Left lobe of liver (tissue), 2 donors: Measurements from ENCODE around the gene ENTPD6. TPM values are rescaled to one million over a fixed set of nuclear protein-coding genes. Genes with fewer than 3 reads are reported as not detected.
"Not testable (repeated sequence)": the region's sequence is repeated elsewhere in the genome, so short reads cannot be mapped to it uniquely, and the experiment has no call there.

Source experiments
- ATAC-seq: fragments of 200-7000 bp; cut with Tn5 transposase; one replicate; pipeline ENCODE4 v1.9.1; 2020; ENCODE audit warnings: mild to moderate bottlenecking, moderate library complexity
- DNase-seq: peaks from one replicate; pipeline ENCODE4 v3.0.0-alpha.2; 2020; ENCODE audit warnings: low spot score
- total RNA-seq: library from RNA; stranded (reverse); gene quantifications from one replicate; pipeline ENCODE4 v1.2.1, GENCODE V29; 2021
- donor health status: DM: no; HTN: no; CAD: no; lungs with moderate emphysema.
- donor health status: DM: no; HTN: yes; CAD: no.

ENTPD6 gene
- total RNA-seq, 1 donor from 2014 or later: 33.4 TPM

GRCh38 chr20:25239387-25240370 lies 44.2 kb downstream of the ENTPD6 start:
- DNase-seq: no peak
- ATAC-seq: no peak

GRCh38 chr20:25240851-25241658 lies 45.5 kb downstream of the ENTPD6 start:
- DNase-seq, ATAC-seq: not testable (repeated sequence)

- DNase-seq, ATAC-seq: not testable (repeated sequence)
Observed at GRCh38 chr20:25241659-25241955, 46.1 kb downstream of the ENTPD6 start.

- ATAC-seq: no peak
- no peak for DNase-seq
Observed at GRCh38 chr20:25242231-25242630, 46.7 kb downstream of the ENTPD6 start.

- ATAC-seq (no peak), DNase-seq (no peak)
Observed at GRCh38 chr20:25243416-25243979, 48.0 kb downstream of the ENTPD6 start.

- no peak for ATAC-seq
- DNase-seq: no peak
Observed at GRCh38 chr20:25244976-25245375, 49.5 kb downstream of the ENTPD6 start.

- ATAC-seq (no peak), DNase-seq (no peak)
Observed at GRCh38 chr20:25245461-25245860, 49.9 kb downstream of the ENTPD6 start.

- DNase-seq (no peak), ATAC-seq (no peak)
Observed at GRCh38 chr20:25246182-25246999, 50.9 kb downstream of the ENTPD6 start.

- DNase-seq (peak; percentile 74), ATAC-seq (peak; percentile 77)
Observed at GRCh38 chr20:25247000-25247517, 51.5 kb downstream of the ENTPD6 start.

- DNase-seq: no peak
Observed at GRCh38 chr20:25247518-25247955, 52.0 kb downstream of the ENTPD6 start.

GRCh38 chr20:25247956-25248785 lies 52.7 kb downstream of the ENTPD6 start, which contains the start of gene PYGB:
Gene PYGB (plus strand): TSS chr20:25248085. CDS start chr20:25248179, 94 bp downstream.
- ATAC-seq: peak; percentile 91
- peak; percentile 83 for DNase-seq

More at GRCh38 chr20:25247518-25247955, 52.0 kb downstream of the ENTPD6 start:
- ATAC-seq: peak; percentile 78

GRCh38 chr20:25248786-25249172 lies 53.3 kb downstream of the ENTPD6 start:
- DNase-seq (no peak), ATAC-seq (no peak)

- DNase-seq: no peak
- no peak for ATAC-seq
Observed at GRCh38 chr20:25249198-25249931, 53.9 kb downstream of the ENTPD6 start.

GRCh38 chr20:25250508-25250907 lies 55.0 kb downstream of the ENTPD6 start:
- DNase-seq (no peak), ATAC-seq (no peak)

- ATAC-seq: no peak
- no peak for DNase-seq
Observed at GRCh38 chr20:25251019-25251418, 55.5 kb downstream of the ENTPD6 start.

GRCh38 chr20:25251558-25251957 lies 56.0 kb downstream of the ENTPD6 start:
- ATAC-seq (no peak), DNase-seq (no peak)

- DNase-seq: no peak
- ATAC-seq: no peak
Observed at GRCh38 chr20:25252230-25252651, 56.7 kb downstream of the ENTPD6 start.

- DNase-seq (peak; percentile 12), ATAC-seq (no peak)
Observed at GRCh38 chr20:25252686-25253421, 57.3 kb downstream of the ENTPD6 start.
